K562 (cell line): ENCODE measurements around the gene AIM2. TPM values are rescaled to one million over a fixed set of nuclear protein-coding genes. Genes with fewer than 3 reads are reported as not detected.

Experiments
- ATAC-seq: fragments of 200-7000 bp; cut with Tn5 transposase; 3 replicates; pipeline ENCODE4 v1.9.1; 2020; ENCODE audit warnings: moderate library complexity
- BruUV-seq: library from RNA; stranded (reverse); fragments of 400-500 nt; replicated peaks from 2 replicates; lab custom pipeline; 2021; lab: Mats Ljungman, UMichigan
- CTCF ChIA-PET: fragments of 300-600 bp; formaldehyde crosslinking; extraction: SDS; loops from one replicate; lab custom pipeline; 2021; ENCODE audit warnings: low intra/inter-chr PET ratio; lab: Yijun Ruan, JAX
- POLR2A ChIA-PET: fragments of 300-600, 350-650 bp; sonication (Branson Sonifier 250); formaldehyde crosslinking; extraction: SDS; loops from one replicate; lab custom pipeline; 2021; ENCODE audit warnings: antibody characterized with exemption, inconsistent platforms; lab: Yijun Ruan, JAX
- DNase-seq, 4 experiments: peaks; one replicate each; pipeline versions ENCODE4 v3.0.0 to v3.0.0-alpha.2; 2011 to 2018; ENCODE audit warnings: low spot score in 3 of 4, mixed read lengths in 3 of 4; ENCODE audit errors: extremely low read depth in 1 of 4
- FAIRE-seq: peaks from 2 replicates; lab custom pipeline; 2011; peaks lifted over from hg19 to GRCh38; lab: Jason Lieb, UNC
- H2AFZ ChIP-seq: 2 replicates; pipeline ENCODE4 v1.6.0; 2011; ENCODE audit warnings: low read depth, low read length, control low read depth, inconsistent platforms
- H3K27ac ChIP-seq: fragments of 200-600 bp; 3 replicates; pipeline ENCODE4 v1.8.0; 2011; ENCODE audit warnings: low read depth, mild to moderate bottlenecking, control low read depth, inconsistent platforms, low read length, moderate library complexity, mixed read lengths; ENCODE audit errors: extremely low read depth
- H3K27me3 ChIP-seq, 2 experiments: fragments of 300-600 bp in 1 of 2; 2 replicates in 1 of 2; 3 replicates in 1 of 2; pipeline versions ENCODE4 v1.6.0 to v1.8.0; 2011; ENCODE audit warnings: inconsistent platforms in 2 of 2, low read length in 2 of 2, mild to moderate bottlenecking in 1 of 2, mixed read lengths in 1 of 2, moderate library complexity in 1 of 2; ENCODE audit not compliant: control insufficient read depth in 2 of 2, insufficient read depth in 2 of 2
- H3K36me3 ChIP-seq: fragments of 300-600 bp; 3 replicates; pipeline ENCODE4 v1.8.0; 2011; ENCODE audit warnings: mild to moderate bottlenecking, low read length, inconsistent platforms; ENCODE audit not compliant: control insufficient read depth, insufficient read depth
- H3K4me1 ChIP-seq, 2 experiments: fragments of 200-600 bp in 1 of 2; replicated peaks in 1 of 2; 2 replicates in 1 of 2; 3 replicates in 1 of 2; pipeline versions ENCODE4 v1.5.1 to v1.8.0; 2011; ENCODE audit warnings: inconsistent platforms in 2 of 2, low read length in 2 of 2, mild to moderate bottlenecking in 1 of 2, mixed read lengths in 1 of 2, moderate library complexity in 1 of 2; ENCODE audit not compliant: control insufficient read depth in 2 of 2, insufficient read depth in 2 of 2
- H3K4me2 ChIP-seq: 2 replicates; pipeline ENCODE4 v1.6.1; 2011; ENCODE audit warnings: low read length, control low read depth, inconsistent platforms, mixed read lengths; ENCODE audit not compliant: insufficient read depth
- H3K4me3 ChIP-seq: fragments of 200-600 bp; sonication (generic), shearing (Covaris generic); 2 replicates; pipeline ENCODE4 v1.5.1; 2016; ENCODE audit warnings: control low read depth, inconsistent platforms
- H3K79me2 ChIP-seq: fragments of 200-600 bp; 3 replicates; pipeline ENCODE4 v1.8.0; 2011; ENCODE audit warnings: low read length, inconsistent platforms; ENCODE audit not compliant: control insufficient read depth, insufficient read depth
- H3K9ac ChIP-seq, 2 experiments: 2 replicates each; pipeline versions ENCODE4 v1.6.0 to v1.6.1; 2011; ENCODE audit warnings: low read depth in 2 of 2, low read length in 2 of 2, control low read depth in 1 of 2, inconsistent platforms in 1 of 2, mild to moderate bottlenecking in 1 of 2, mixed read lengths in 1 of 2; ENCODE audit not compliant: insufficient read depth in 1 of 2
- H3K9me1 ChIP-seq: one replicate; pipeline ENCODE4 v1.6.0; 2011; ENCODE audit warnings: inconsistent platforms, mild to moderate bottlenecking, low read length, moderate library complexity; ENCODE audit not compliant: control insufficient read depth, insufficient read depth
- H3K9me3 ChIP-seq: replicated peaks from 2 replicates; pipeline ENCODE4 v1.5.1; 2011; ENCODE audit warnings: low read depth, low read length, inconsistent platforms; ENCODE audit not compliant: control insufficient read depth, insufficient read depth
- H4K20me1 ChIP-seq: replicated peaks from 2 replicates; pipeline ENCODE4 v1.6.1; 2011; ENCODE audit warnings: low read length, inconsistent platforms, mixed read lengths; ENCODE audit not compliant: control insufficient read depth, insufficient read depth
- AFF4 ChIP-seq: sonication (generic); formaldehyde crosslinking; IDR thresholded peaks from 2 replicates; pipeline ENCODE4 v1.8.0; 2023; ENCODE audit warnings: mild to moderate bottlenecking, missing genetic modification reagents
- CBFA2T3 ChIP-seq: fragments of 450-650 bp; IDR thresholded peaks from 2 replicates; pipeline ENCODE4 v1.6.1; 2017
- CBX1 ChIP-seq: sonication (generic); IDR thresholded peaks from 2 replicates; pipeline ENCODE4 v1.6.1; 2016; ENCODE audit warnings: antibody characterized with exemption, low read depth, mild to moderate bottlenecking
- E2F8 ChIP-seq: fragments of 450-650 bp; IDR thresholded peaks from 2 replicates; pipeline ENCODE4 v1.7.1; 2018; ENCODE audit warnings: mild to moderate bottlenecking, low read depth; ENCODE audit not compliant: partially characterized antibody
- ELF2 ChIP-seq: fragments of 250-450 bp; sonication (Bioruptor Pico); IDR thresholded peaks from 2 replicates; pipeline ENCODE4 v1.5.0; 2021; ENCODE audit warnings: mild to moderate bottlenecking
- KDM1A ChIP-seq, 2 experiments: fragments of 450-650 bp; IDR thresholded peaks; 2 replicates each; pipeline ENCODE4 v1.6.1; 2016; ENCODE audit warnings: mild to moderate bottlenecking in 2 of 2
- KLF6 ChIP-seq: fragments of 250-450 bp; sonication (Bioruptor Pico); IDR thresholded peaks from 2 replicates; pipeline ENCODE4 v1.4.0; 2020; ENCODE audit warnings: mild to moderate bottlenecking, moderate library complexity, borderline replicate concordance
- NCOA2 ChIP-seq, 2 experiments: fragments of 450-650 bp; IDR thresholded peaks; 2 replicates each; pipeline ENCODE4 v1.6.1; 2018; ENCODE audit warnings: mild to moderate bottlenecking in 2 of 2, moderate library complexity in 1 of 2; ENCODE audit not compliant: partially characterized antibody in 2 of 2
- NRF1 ChIP-seq, 2 experiments: fragments of 450-650 bp; IDR thresholded peaks in 1 of 2; conservative IDR thresholded peaks in 1 of 2; 2 replicates each; pipeline ENCODE4 v1.6.1; 2014; ENCODE audit warnings: mild to moderate bottlenecking in 2 of 2
- RBM15 ChIP-seq: fragments of 200-400 bp; formaldehyde crosslinking; IDR thresholded peaks from 2 replicates; pipeline ENCODE4 v1.6.1; 2018; ENCODE audit warnings: mild to moderate bottlenecking, low read length, moderate library complexity; ENCODE audit not compliant: insufficient read depth
- SRSF1 ChIP-seq: fragments of 200-400 bp; formaldehyde crosslinking; IDR thresholded peaks from 2 replicates; pipeline ENCODE4 v1.6.1; 2017; ENCODE audit warnings: mild to moderate bottlenecking, low read depth, low read length, moderate library complexity
- ZNF518B ChIP-seq: fragments of 250-450 bp; sonication (Bioruptor Pico); IDR thresholded peaks from 2 replicates; pipeline ENCODE4 v1.5.0; 2021; ENCODE audit warnings: mild to moderate bottlenecking, moderate library complexity
- WGBS: fragments of 100-300 bp; shearing (Covaris generic); methylation state at CpG from one replicate; pipeline ENCODE4 v1.1.6; 2016; ENCODE audit warnings: low coverage, mixed read lengths; ENCODE audit not compliant: insufficient coverage; ENCODE audit errors: missing lambda C conversion rate; 5-methylcytosine and 5-hydroxymethylcytosine counted together
- in situ Hi-C: fragments of 300-500 bp; cut with MboI; formaldehyde crosslinking; loops from 4 replicates; pipeline ENCODE4 v1.15.0; 2018; ENCODE audit warnings: inconsistent platforms, mixed read lengths
- intact Hi-C: fragments of 100-400 bp; cut with micrococcal nuclease; formaldehyde crosslinking; loops from 2 replicates; pipeline ENCODE4 v1.14.2; 2022
- polyA plus RNA-seq, 8 experiments: library from polyadenylated mRNA; depleted of rRNA in 4 of 8; stranded (reverse) in 5 of 8; unstranded in 3 of 8; fragments of >200 nt; fragmentation: Nextera tagmentation in 2 of 8; fragmentation: Illumina TruSeq in 1 of 8; extraction: Ambion mirVana in 2 of 8; extraction: Trizol in 1 of 8; gene quantifications; 2 replicates each; pipeline versions ENCODE4 v1.2.1 to v1.2.3, GENCODE V29; 2011 to 2014; ENCODE audit warnings: inconsistent platforms in 1 of 8, missing spikeins in 1 of 8
- total RNA-seq, 7 experiments: library from RNA; depleted of rRNA in 6 of 7; stranded (reverse); fragments of >200 nt in 6 of 7; fragmentation: Illumina TruSeq in 2 of 7; extraction: Trizol in 2 of 7; gene quantifications; 2 replicates each; pipeline versions ENCODE4 v1.2.1 to v1.2.3, GENCODE V29; 2011 to 2021; ENCODE audit warnings: low replicate concordance in 1 of 7

Gene AIM2
- total and polyA plus RNA-seq, 9 of the 15 experiments (the other 6 are each of a cell fraction or from before 2014, with no cell fraction given), result 0.10 to 0.95 (median 0.22) TPM

GRCh38 chr1:159123587-159123986 lies 47.0 kb upstream of the AIM2 start:
- H3K4me3 ChIP-seq, result no peak overlapping the region
- no peaks in the 10 kb centered on the region for H3K4me1 ChIP-seq
- intact Hi-C loops, result no loop called here
- no peak for TF ChIP-seq AFF4
- TF ChIP-seq ZNF518B (CRISPR knock-in tag), result no peak
- no peak for TF ChIP-seq RBM15
- no peak for TF ChIP-seq CBFA2T3
- no peak for TF ChIP-seq CBX1
- no peak for TF ChIP-seq KLF6
- TF ChIP-seq NCOA2 (IDR thresholded peaks at IDR 0.05; ENCODE audit: partially characterized antibody in 2 of 2), result no peak
- TF ChIP-seq E2F8, result no peak
- no peak for TF ChIP-seq ELF2 (CRISPR knock-in tag)
- no peak for TF ChIP-seq KDM1A (IDR thresholded peaks at IDR 0.05)
- no peak for TF ChIP-seq NRF1 (conservative IDR thresholded peaks at IDR 0.05 in 1 of 2, IDR thresholded peaks at IDR 0.05 in 1 of 2)
- TF ChIP-seq SRSF1, result no peak
- TF ChIP-seq, all 486 proteins: peak for 0
- POLR2A ChIA-PET, result no interaction called here
- H2AFZ ChIP-seq, result no peak overlapping the region
- CTCF ChIA-PET, result no interaction called here
- no peaks in the 10 kb centered on the region for H3K9me3 ChIP-seq
- no peak overlapping the region for H3K27ac ChIP-seq
- DNase-seq (no peak), ATAC-seq (no peak), FAIRE-seq (no peak)
- H3K36me3 ChIP-seq, result no peaks in the 10 kb centered on the region
- no peak overlapping the region for H3K9ac ChIP-seq
- H3K27me3 ChIP-seq, result peaks cover 2 to 5% of the 10 kb centered on the region in 2 experiments; a peak in 4 of 5 replicates
- H4K20me1 ChIP-seq, result no peaks in the 10 kb centered on the region
- 0% methylated on average over 5 of the region's 5 CpGs for WGBS
- in situ Hi-C loops, result no loop called here
- no TSS peak for BruUV-seq
- H3K9me1 ChIP-seq, result no peaks in the 10 kb centered on the region
- no peaks in the 10 kb centered on the region for H3K79me2 ChIP-seq
- no peak overlapping the region for H3K4me2 ChIP-seq
